IPS-NIHi7 (cell line): ENCODE results near the gene UBE2E2.

Source experiments
- DNase-seq: peaks from one replicate; pipeline ENCODE4 v3.0.0; 2012; ENCODE audit warnings: mixed read lengths; ENCODE audit errors: extremely low spot score

UBE2E2 gene

GRCh38 chr3:23276913-23277658, 74.0 kb downstream of the UBE2E2 start:
- no peak for DNase-seq

GRCh38 chr3:23277688-23278087, 74.6 kb downstream of the UBE2E2 start:
- DNase-seq: no peak

- no peak for DNase-seq
Measured at GRCh38 chr3:23283625-23284024, 80.5 kb downstream of the UBE2E2 start.

GRCh38 chr3:23288286-23288685, 85.2 kb downstream of the UBE2E2 start:
- DNase-seq: no peak

GRCh38 chr3:23288715-23289114, 85.6 kb downstream of the UBE2E2 start:
- no peak for DNase-seq

GRCh38 chr3:23292432-23292831, 89.3 kb downstream of the UBE2E2 start:
- DNase-seq: no peak

GRCh38 chr3:23294770-23295387, 91.8 kb downstream of the UBE2E2 start:
- no peak for DNase-seq

GRCh38 chr3:23301819-23302218, 98.7 kb downstream of the UBE2E2 start:
- DNase-seq: no peak

- no peak for DNase-seq
Measured at GRCh38 chr3:23302271-23302670, 99.1 kb downstream of the UBE2E2 start.

- DNase-seq: no peak
Measured at GRCh38 chr3:23303601-23304217, 100.6 kb downstream of the UBE2E2 start.

GRCh38 chr3:23304424-23304823, 101.3 kb downstream of the UBE2E2 start:
- no peak for DNase-seq

GRCh38 chr3:23308986-23309625, 106.0 kb downstream of the UBE2E2 start:
- DNase-seq: no peak

- DNase-seq: no peak
Measured at GRCh38 chr3:23312866-23313265, 109.7 kb downstream of the UBE2E2 start.

GRCh38 chr3:23314981-23315762, 112.0 kb downstream of the UBE2E2 start:
- no peak for DNase-seq

GRCh38 chr3:23316924-23317323, 113.8 kb downstream of the UBE2E2 start:
- DNase-seq: no peak

GRCh38 chr3:23319366-23320312, 116.5 kb downstream of the UBE2E2 start:
- DNase-seq: no peak

- DNase-seq: no peak
Measured at GRCh38 chr3:23320586-23321570, 117.8 kb downstream of the UBE2E2 start.

- no peak for DNase-seq
Measured at GRCh38 chr3:23324745-23325144, 121.6 kb downstream of the UBE2E2 start.

GRCh38 chr3:23325466-23326065, 122.4 kb downstream of the UBE2E2 start:
- no peak for DNase-seq
